Astrocyte (in vitro differentiated cells and primary cell): ENCODE measurements around the gene NCKAP5L.

ENCODE experiments used
- CTCF ChIP-seq: IDR thresholded peaks from 2 replicates; pipeline ENCODE4 v1.5.1; 2011; ENCODE audit warnings: low read depth, mild to moderate bottlenecking, inconsistent platforms, low read length, moderate library complexity; ENCODE audit not compliant: insufficient read depth
- EZH2 ChIP-seq: IDR thresholded peaks from 2 replicates; pipeline ENCODE4 v1.6.1; 2012; ENCODE audit warnings: mild to moderate bottlenecking, low read length, inconsistent platforms; ENCODE audit not compliant: insufficient read depth

GRCh38 chr12:49823350-49823749 lies 4.9 kb downstream of the NCKAP5L start:
- no peak for TF ChIP-seq CTCF
- TF ChIP-seq EZH2 = no peak
